Adrenal gland (tissue), 12 donors: ENCODE measurements around the gene KCNJ3. TPM values are rescaled to one million over a fixed set of nuclear protein-coding genes. Genes with fewer than 3 reads are reported as not detected.

Experiments used
- DNase-seq, 7 donors: peaks; one replicate each; pipeline ENCODE4 v3.0.0-alpha.2; 2019 to 2020
- H3K27ac ChIP-seq, 5 donors: fragments of 200-600 bp; sonication (generic) in 4 of 5; 1 replicate in 3 of 5; 2 replicates in 2 of 5; pipeline versions ENCODE4 v1.5.1 to v1.8.0; 2016 to 2020; ENCODE audit warnings: mild to moderate bottlenecking in 1 of 5
- H3K27me3 ChIP-seq: fragments of 200-600 bp; 2 replicates; pipeline ENCODE4 v1.8.0; 2021
- H3K36me3 ChIP-seq, 2 donors: fragments of 200-600 bp; replicated peaks in 1 of 2; 1 replicate in 1 of 2; 2 replicates in 1 of 2; pipeline versions ENCODE4 v1.5.1 to v1.8.0; 2018 to 2022
- H3K4me1 ChIP-seq, 2 donors: fragments of 200-600 bp; replicated peaks in 1 of 2; 1 replicate in 1 of 2; 2 replicates in 1 of 2; pipeline versions ENCODE4 v1.5.1 to v1.8.0; 2018 to 2021
- H3K4me3 ChIP-seq, 4 donors: fragments of 200-600 bp; sonication (generic) in 3 of 4; one replicate each; pipeline ENCODE4 v1.5.1; 2016 to 2018
- H3K9me3 ChIP-seq, 3 donors: fragments of 200-600 bp; sonication (generic) in 1 of 3; replicated peaks in 1 of 3; 1 replicate in 2 of 3; 2 replicates in 1 of 3; pipeline versions ENCODE4 v1.5.1 to v1.8.0; 2016 to 2021
- POLR2A ChIP-seq, 2 donors: fragments of 450-650 bp; IDR thresholded peaks; one replicate each; pipeline ENCODE4 v1.6.1; 2017; ENCODE audit warnings: antibody characterized with exemption in 2 of 2, mild to moderate bottlenecking in 2 of 2, moderate library complexity in 1 of 2
- WGBS, 4 donors: extraction: QIAGEN DNeasy Blood & Tissue Kit in 2 of 4; methylation state at CpG; one replicate each; pipeline versions ENCODE4 v1.1.5 to v1.1.7; 2013 to 2017; 5-methylcytosine and 5-hydroxymethylcytosine counted together
- intact Hi-C, 2 donors: fragments of 100-400 bp; cut with DNase I; formaldehyde crosslinking; loops; one replicate each; pipeline versions ENCODE4 v1.14.1 to v1.15.0; 2022 to 2023
- polyA plus RNA-seq, 3 donors: library from polyadenylated mRNA; stranded (reverse); fragments of 200-250 nt in 2 of 3; fragments of 350-450 nt in 1 of 3; fragmentation: Illumina TruSeq in 1 of 3; extraction: RNeasy Lipid Tissue Mini Kit (QIAGEN cat#74804) in 1 of 3; gene quantifications; one replicate each; pipeline ENCODE4 v1.2.3, GENCODE V29; 2013 to 2014
- total RNA-seq, 9 donors: library from RNA; depleted of rRNA in 4 of 9; stranded (reverse); fragments of >200 nt in 4 of 9; fragments of 120-200 nt in 1 of 9; fragmentation: NEBNext Ultra II Directional in 1 of 9; extraction: Animal tissue kit (Norgen Biotek cat#: 25700) in 1 of 9; gene quantifications; one replicate each; pipeline versions ENCODE4 v1.1.0 to v1.2.4, GENCODE V29; 2013 to 2023
- TF ChIP-seq, protein P1 (sequence below), 6 experiments: fragments of 450-650 bp in 4 of 6; fragments of 200-600 bp in 2 of 6; sonication (generic) in 1 of 6; IDR thresholded peaks; 1 replicate in 5 of 6; 2 replicates in 1 of 6; pipeline versions ENCODE4 v1.5.1 to v1.8.0; 2016 to 2021; ENCODE audit warnings: antibody characterized with exemption in 6 of 6, mild to moderate bottlenecking in 2 of 6, moderate library complexity in 1 of 6
- donor health status: healthy with polysubstance abuse.
- donor health status: Bipolar disorder and iron deficiency.
- donor health status: DM: yes; HTN: yes; CAD: no.
- donor health status: DM: no; HTN: no; CAD: no.
- donor health status: DM: no; HTN: no; CAD: no.
- donor health status: DM: yes; HTN: yes; CAD: no.

The KCNJ3 gene
- total and polyA plus RNA-seq, 12 donors: 0.08 to 2.2 (median 0.48) TPM; not detected in 1

DNA sequence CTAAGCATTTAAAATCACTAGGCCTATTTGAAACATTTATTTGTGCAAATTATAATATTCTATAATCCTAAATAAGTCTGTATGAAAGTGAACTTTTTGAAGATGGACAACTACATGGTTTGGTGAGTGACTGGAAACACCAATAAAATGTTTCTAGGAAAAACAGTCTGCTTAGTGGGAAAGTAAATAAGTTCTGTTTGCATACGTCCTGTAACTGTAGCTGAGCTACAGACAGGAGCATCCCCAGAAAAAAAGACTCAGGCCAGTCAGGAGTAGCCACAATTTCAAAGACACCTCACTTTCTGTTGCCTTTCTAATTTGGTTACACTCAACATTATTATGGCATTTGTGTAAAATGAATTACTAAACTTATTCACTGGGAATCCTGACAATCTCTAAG lies 28.4 kb upstream of the KCNJ3 start:
- no peaks in the 10 kb centered on the region for H3K36me3 ChIP-seq
- 35 to 59% (median 44%) methylated on average over 1 of the region's 1 CpG for WGBS, 4 donors
- no peaks in the 10 kb centered on the region for H3K9me3 ChIP-seq
- TF ChIP-seq POLR2A (IDR thresholded peaks at IDR 0.05): no peak
- TF ChIP-seq, protein P1, sequence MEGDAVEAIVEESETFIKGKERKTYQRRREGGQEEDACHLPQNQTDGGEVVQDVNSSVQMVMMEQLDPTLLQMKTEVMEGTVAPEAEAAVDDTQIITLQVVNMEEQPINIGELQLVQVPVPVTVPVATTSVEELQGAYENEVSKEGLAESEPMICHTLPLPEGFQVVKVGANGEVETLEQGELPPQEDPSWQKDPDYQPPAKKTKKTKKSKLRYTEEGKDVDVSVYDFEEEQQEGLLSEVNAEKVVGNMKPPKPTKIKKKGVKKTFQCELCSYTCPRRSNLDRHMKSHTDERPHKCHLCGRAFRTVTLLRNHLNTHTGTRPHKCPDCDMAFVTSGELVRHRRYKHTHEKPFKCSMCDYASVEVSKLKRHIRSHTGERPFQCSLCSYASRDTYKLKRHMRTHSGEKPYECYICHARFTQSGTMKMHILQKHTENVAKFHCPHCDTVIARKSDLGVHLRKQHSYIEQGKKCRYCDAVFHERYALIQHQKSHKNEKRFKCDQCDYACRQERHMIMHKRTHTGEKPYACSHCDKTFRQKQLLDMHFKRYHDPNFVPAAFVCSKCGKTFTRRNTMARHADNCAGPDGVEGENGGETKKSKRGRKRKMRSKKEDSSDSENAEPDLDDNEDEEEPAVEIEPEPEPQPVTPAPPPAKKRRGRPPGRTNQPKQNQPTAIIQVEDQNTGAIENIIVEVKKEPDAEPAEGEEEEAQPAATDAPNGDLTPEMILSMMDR (IDR thresholded peaks at IDR 0.05): no peak
- DNase-seq: no peak
- intact Hi-C loops: no loop called here
- no peak overlapping the region for H3K27ac ChIP-seq
- H3K27me3 ChIP-seq: no peaks in the 10 kb centered on the region
- H3K4me1 ChIP-seq: no peaks in the 10 kb centered on the region
- no peak overlapping the region for H3K4me3 ChIP-seq

DNA sequence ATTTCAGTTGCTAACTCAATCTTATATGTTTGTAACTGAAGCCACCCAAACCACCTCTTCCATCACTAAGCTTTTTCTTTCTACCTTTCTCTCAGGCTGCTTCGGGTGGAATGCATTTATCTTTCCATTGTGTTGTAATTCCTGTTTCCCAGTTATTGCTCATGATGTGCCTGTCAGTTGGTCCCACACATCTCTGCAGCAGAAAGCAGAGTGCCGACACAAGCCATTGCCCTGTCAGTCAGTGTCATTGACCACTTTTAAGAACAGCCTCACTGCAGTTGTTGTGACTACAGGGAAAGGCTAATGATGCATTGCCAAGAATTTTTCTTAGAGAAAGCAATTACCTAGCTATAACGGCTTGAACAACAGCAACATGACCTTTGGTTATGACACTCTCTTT lies 24.8 kb upstream of the KCNJ3 start:
- no peak overlapping the region for H3K27ac ChIP-seq
- DNase-seq: no peak
- no peak for TF ChIP-seq POLR2A (IDR thresholded peaks at IDR 0.05)
- TF ChIP-seq, protein P1 (IDR thresholded peaks at IDR 0.05): no peak
- intact Hi-C loops: no loop called here
- H3K4me1 ChIP-seq: no peaks in the 10 kb centered on the region
- WGBS, 4 donors: 57 to 69% (median 63%) methylated on average over 3 of the region's 3 CpGs
- no peaks in the 10 kb centered on the region for H3K36me3 ChIP-seq
- H3K4me3 ChIP-seq: no peak overlapping the region
- no peaks in the 10 kb centered on the region for H3K27me3 ChIP-seq
- H3K9me3 ChIP-seq: no peaks in the 10 kb centered on the region

DNA sequence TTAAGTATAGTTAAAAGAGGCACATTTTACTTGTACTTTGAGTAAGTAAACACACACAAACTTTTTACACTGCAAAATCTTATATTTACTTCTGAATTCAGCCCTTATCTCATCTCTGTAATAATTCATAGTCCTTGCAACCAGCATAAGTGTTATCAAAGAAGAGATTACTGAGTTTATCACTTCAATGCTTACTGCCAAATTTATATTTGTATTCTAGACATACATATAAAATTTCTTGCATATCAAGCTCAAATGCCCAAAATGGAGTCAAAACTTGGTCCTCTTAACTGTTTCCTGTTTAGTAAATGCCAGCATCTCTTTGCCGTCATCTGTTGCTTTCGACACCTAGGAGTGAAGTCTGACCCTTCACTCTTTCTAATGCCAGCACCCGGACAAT lies 21.1 kb upstream of the KCNJ3 start:
- H3K4me1 ChIP-seq: no peaks in the 10 kb centered on the region
- no peak overlapping the region for H3K27ac ChIP-seq
- intact Hi-C loops: no loop called here
- no peaks in the 10 kb centered on the region for H3K9me3 ChIP-seq
- TF ChIP-seq POLR2A (IDR thresholded peaks at IDR 0.05): no peak
- TF ChIP-seq, protein P1 (IDR thresholded peaks at IDR 0.05): no peak
- H3K27me3 ChIP-seq: no peaks in the 10 kb centered on the region
- H3K36me3 ChIP-seq: no peaks in the 10 kb centered on the region
- no peak overlapping the region for H3K4me3 ChIP-seq
- DNase-seq: no peak
- 76 to 87% (median 80%) methylated on average over 3 of the region's 3 CpGs for WGBS, 4 donors

DNA sequence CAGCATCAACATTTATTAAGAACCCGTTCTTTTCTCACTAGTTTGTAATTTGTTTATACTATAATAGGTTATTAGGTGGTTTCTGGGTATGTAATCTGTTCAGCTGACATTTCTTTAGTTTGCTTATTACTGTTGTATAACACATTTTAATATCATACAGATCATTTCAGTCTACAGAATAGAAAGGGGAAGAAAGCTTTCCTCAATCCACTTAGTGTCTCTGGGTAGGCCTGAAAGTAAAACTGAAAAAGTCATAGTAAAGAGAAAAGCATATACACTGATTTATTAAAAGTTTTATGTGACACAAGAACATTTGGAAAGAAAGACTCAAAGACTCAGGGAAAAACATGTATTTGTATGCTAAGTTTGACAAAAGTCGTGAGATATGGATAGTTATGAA lies 16.8 kb upstream of the KCNJ3 start:
- DNase-seq: no peak
- no peaks in the 10 kb centered on the region for H3K4me1 ChIP-seq
- intact Hi-C loops: no loop called here
- H3K27ac ChIP-seq: no peak overlapping the region
- TF ChIP-seq, protein P1 (IDR thresholded peaks at IDR 0.05): no peak
- TF ChIP-seq POLR2A (IDR thresholded peaks at IDR 0.05): no peak
- H3K36me3 ChIP-seq: no peaks in the 10 kb centered on the region
- no peaks in the 10 kb centered on the region for H3K27me3 ChIP-seq
- 74 to 85% (median 78%) methylated on average over 2 of the region's 2 CpGs for WGBS, 4 donors
- no peaks in the 10 kb centered on the region for H3K9me3 ChIP-seq
- H3K4me3 ChIP-seq: no peak overlapping the region
